Left cardiac atrium (tissue), 4 donors: Measurements from ENCODE around the gene GFRAL. TPM values are rescaled to one million over a fixed set of nuclear protein-coding genes. Genes with fewer than 3 reads are reported as not detected.

ENCODE experiments used
- ATAC-seq, 2 donors: fragments of 200-7000 bp; cut with Tn5 transposase; one replicate each; pipeline ENCODE4 v1.9.1; 2020; ENCODE audit warnings: mild to moderate bottlenecking in 2 of 2, moderate library complexity in 2 of 2
- DNase-seq: peaks from one replicate; pipeline ENCODE4 v3.0.0-alpha.2; 2020
- intact Hi-C, 2 donors: fragments of 100-400 bp; cut with DNase I; formaldehyde crosslinking; loops; one replicate each; pipeline versions ENCODE4 v1.14.1 to v1.15.1; 2022 to 2023
- total RNA-seq, 2 donors: library from RNA; stranded (reverse); fragmentation: NEBNext Ultra II Directional; extraction: Animal tissue kit (Norgen Biotek cat#: 25700); gene quantifications; one replicate each; pipeline ENCODE4 v1.2.1, GENCODE V29; 2021
- donor health status: DM: no; HTN: yes; CAD: no.
- donor health status: DM: no; HTN: yes; CAD: no; lungs with severe emphysema.
- donor health status: DM: yes; HTN: yes; CAD: no.
- donor health status: Dilated cardiomyopathy.

The GFRAL gene
- total RNA-seq, 2 donors from 2014 or later: not detected

- intact Hi-C loops: no loop called here
- no peak for DNase-seq
- no peak for ATAC-seq
Observed at GRCh38 chr6:55410674-55411073, 83.4 kb downstream of the GFRAL start.

- ATAC-seq (no peak), DNase-seq (no peak)
- intact Hi-C loops: no loop called here
Observed at GRCh38 chr6:55423933-55424332, 96.7 kb downstream of the GFRAL start.

- intact Hi-C loops: loop anchor here in 1 of 2 donors (10.0 kb wide), 1 partner anchor 521 kb away; no protein-coding TSS in a partner anchor
- no peak for ATAC-seq
- DNase-seq: no peak
Observed at GRCh38 chr6:55433446-55434130, 106.3 kb downstream of the GFRAL start.

GRCh38 chr6:55437141-55437540, 109.9 kb downstream of the GFRAL start:
- intact Hi-C loops: loop anchor here in 1 of 2 donors (10.0 kb wide), 1 partner anchor 518 kb away; no protein-coding TSS in a partner anchor
- DNase-seq: no peak

GRCh38 chr6:55438203-55438602, 110.9 kb downstream of the GFRAL start:
- intact Hi-C loops: loop anchor here in 1 of 2 donors (10.0 kb wide), 1 partner anchor 517 kb away; no protein-coding TSS in a partner anchor
- no peak for DNase-seq
- ATAC-seq: no peak

More at GRCh38 chr6:55437141-55437540, 109.9 kb downstream of the GFRAL start:
- ATAC-seq: no peak

GRCh38 chr6:55443238-55444134, 116.2 kb downstream of the GFRAL start:
- ATAC-seq (no peak), DNase-seq (no peak)
- intact Hi-C loops: loop anchor here in 1 of 2 donors (2.0 kb wide), 1 partner anchor 849 kb away; no protein-coding TSS in a partner anchor

GRCh38 chr6:55445648-55446204, 118.5 kb downstream of the GFRAL start:
- DNase-seq (no peak), ATAC-seq (no peak)
- intact Hi-C loops: loop anchor here in 1 of 2 donors (2.0 to 5.0 kb wide), 3 partner anchors 442 to 847 kb away; no protein-coding TSS in a partner anchor

GRCh38 chr6:55447891-55448290, 120.6 kb downstream of the GFRAL start:
- DNase-seq (no peak), ATAC-seq (no peak)
- intact Hi-C loops: loop anchor here in 1 of 2 donors (5.0 kb wide), 2 partner anchors 439 to 504 kb away; no protein-coding TSS in a partner anchor

- no peak for ATAC-seq
- intact Hi-C loops: loop anchor here in 1 of 2 donors (5.0 kb wide), 2 partner anchors 439 to 504 kb away; no protein-coding TSS in a partner anchor
- no peak for DNase-seq
Observed at GRCh38 chr6:55448451-55448850, 121.2 kb downstream of the GFRAL start.

- ATAC-seq: peak in 1 of 2 donors; percentile 57
- DNase-seq: no peak
- intact Hi-C loops: loop anchor here in 1 of 2 donors (5.0 kb wide), 2 partner anchors 438 to 503 kb away; no protein-coding TSS in a partner anchor
Observed at GRCh38 chr6:55449225-55449624, 122.0 kb downstream of the GFRAL start.

GRCh38 chr6:55450005-55450404, 122.7 kb downstream of the GFRAL start:
- intact Hi-C loops: no loop called here
- no peak for DNase-seq
- peak in 1 of 2 donors; percentile 62 for ATAC-seq

Other genes with a start within 250 kb of the GFRAL start
- gene HCRTR2, start 153.0 kb upstream of the GFRAL start, total RNA-seq: not detected